K562 (cell line): ENCODE data around the gene DISP1. TPM values are rescaled to one million over a fixed set of nuclear protein-coding genes. Genes with fewer than 3 reads are reported as not detected.

Source experiments
- ERF ChIP-seq: fragments of 450-650 bp; formaldehyde crosslinking; IDR thresholded peaks from 2 replicates; pipeline ENCODE4 v1.4.0; 2020; ENCODE audit warnings: mild to moderate bottlenecking, mixed read lengths
- HNRNPH1 ChIP-seq: fragments of 200-400 bp; formaldehyde crosslinking; optimal IDR thresholded peaks from 2 replicates; pipeline ENCODE3; 2017; ENCODE audit warnings: low read depth, mild to moderate bottlenecking, low read length, moderate library complexity
- L3MBTL2 ChIP-seq: fragments of 450-650 bp; IDR thresholded peaks from 2 replicates; pipeline ENCODE4 v1.6.1; 2016; ENCODE audit warnings: mild to moderate bottlenecking, moderate library complexity
- MEIS2 ChIP-seq: fragments of 450-650 bp; IDR thresholded peaks from 2 replicates; pipeline ENCODE4 v1.6.1; 2014; ENCODE audit warnings: mild to moderate bottlenecking; ENCODE audit not compliant: partially characterized antibody
- MNT ChIP-seq, 2 experiments: fragments of 450-650 bp; conservative IDR thresholded peaks; 2 replicates each; pipeline ENCODE4 v1.6.1; 2017; ENCODE audit warnings: mild to moderate bottlenecking in 2 of 2, moderate library complexity in 2 of 2
- NR2C2 ChIP-seq, 2 experiments: fragments of 200-800 bp in 1 of 2; sonication (Bioruptor generic) in 1 of 2; sonication (generic) in 1 of 2; formaldehyde crosslinking in 1 of 2; IDR thresholded peaks; 2 replicates each; pipeline versions ENCODE4 v1.6.1 to v1.8.0; 2016 to 2022; ENCODE audit warnings: mild to moderate bottlenecking in 1 of 2, missing compliant biosample characterization in 1 of 2, missing genetic modification characterization in 1 of 2, missing genetic modification reagents in 1 of 2
- RHOXF2B ChIP-seq: fragments of 250-450 bp; sonication (Bioruptor Pico); conservative IDR thresholded peaks from 2 replicates; pipeline ENCODE4 v1.5.1; 2021
- SMAD1 ChIP-seq: fragments of 150-350 bp; IDR thresholded peaks from 2 replicates; pipeline ENCODE4 v1.6.1; 2014; ENCODE audit warnings: low read length, low read depth; ENCODE audit not compliant: partially characterized antibody
- U2AF2 ChIP-seq: fragments of 200-400 bp; formaldehyde crosslinking; optimal IDR thresholded peaks from 2 replicates; pipeline ENCODE3; 2017; ENCODE audit warnings: low read depth, mild to moderate bottlenecking, low read length
- WHSC1 ChIP-seq: IDR thresholded peaks from one replicate; pipeline ENCODE4 v1.6.1; 2012; ENCODE audit warnings: low read length, control low read depth, inconsistent platforms
- YY1 ChIP-seq, 3 experiments: IDR thresholded peaks; 2 replicates each; pipeline ENCODE4 v1.6.1; 2011; ENCODE audit warnings: low read length in 2 of 3, mild to moderate bottlenecking in 2 of 3, moderate library complexity in 2 of 3, borderline replicate concordance in 1 of 3, control low read depth in 1 of 3, low read depth in 1 of 3; ENCODE audit not compliant: insufficient read depth in 3 of 3, insufficient replicate concordance in 2 of 3, control insufficient read depth in 1 of 3, insufficient read length in 1 of 3; ENCODE audit errors: extremely low read depth in 1 of 3
- ZBTB43 ChIP-seq: sonication (generic); formaldehyde crosslinking; IDR thresholded peaks from 2 replicates; pipeline ENCODE4 v1.8.0; 2023; ENCODE audit warnings: mild to moderate bottlenecking, missing genetic modification reagents
- ZEB2 ChIP-seq: fragments of 450-650 bp; IDR thresholded peaks from 2 replicates; pipeline ENCODE4 v1.6.1; 2016
- ZNF253 ChIP-seq: fragments of 250-450 bp; sonication (Bioruptor Pico); conservative IDR thresholded peaks from 2 replicates; pipeline ENCODE4 v1.6.1; 2021; ENCODE audit warnings: mild to moderate bottlenecking
- ZNF589 ChIP-seq: fragments of 200-800 bp; sonication (Bioruptor generic); IDR thresholded peaks from 2 replicates; pipeline ENCODE4 v1.6.1; 2016; ENCODE audit warnings: low read depth, missing genetic modification characterization, missing compliant biosample characterization
- ZNF644 ChIP-seq: fragments of 200-800 bp; sonication (Bioruptor generic); IDR thresholded peaks from 2 replicates; pipeline ENCODE4 v1.6.1; 2016; ENCODE audit warnings: low read depth, missing genetic modification characterization, missing compliant biosample characterization
- polyA plus RNA-seq, 8 experiments: library from polyadenylated mRNA; depleted of rRNA in 4 of 8; stranded (reverse) in 5 of 8; unstranded in 3 of 8; fragments of >200 nt; fragmentation: Nextera tagmentation in 2 of 8; fragmentation: Illumina TruSeq in 1 of 8; extraction: Ambion mirVana in 2 of 8; extraction: Trizol in 1 of 8; gene quantifications; 2 replicates each; pipeline versions ENCODE4 v1.2.1 to v1.2.3, GENCODE V29; 2011 to 2014; ENCODE audit warnings: inconsistent platforms in 1 of 8, missing spikeins in 1 of 8
- total RNA-seq, 7 experiments: library from RNA; depleted of rRNA in 6 of 7; stranded (reverse); fragments of >200 nt in 6 of 7; fragmentation: Illumina TruSeq in 2 of 7; extraction: Trizol in 2 of 7; gene quantifications; 2 replicates each; pipeline versions ENCODE4 v1.2.1 to v1.2.3, GENCODE V29; 2011 to 2021; ENCODE audit warnings: low replicate concordance in 1 of 7
- TF ChIP-seq, protein P1 (sequence below): fragments of 150-350 bp; conservative IDR thresholded peaks from 2 replicates; pipeline ENCODE4 v1.6.1; 2014; ENCODE audit warnings: low read length
- TF ChIP-seq, protein P2 (sequence below): fragments of 250-450 bp; sonication (Bioruptor Pico); IDR thresholded peaks from 2 replicates; pipeline ENCODE4 v1.5.0; 2021

Gene DISP1
- total and polyA plus RNA-seq, 9 of the 15 experiments (the other 6 are each of a cell fraction or from before 2014, with no cell fraction given), result 0.02 to 0.35 (median 0.04) TPM; not detected in 2

- TF ChIP-seq, protein P1, sequence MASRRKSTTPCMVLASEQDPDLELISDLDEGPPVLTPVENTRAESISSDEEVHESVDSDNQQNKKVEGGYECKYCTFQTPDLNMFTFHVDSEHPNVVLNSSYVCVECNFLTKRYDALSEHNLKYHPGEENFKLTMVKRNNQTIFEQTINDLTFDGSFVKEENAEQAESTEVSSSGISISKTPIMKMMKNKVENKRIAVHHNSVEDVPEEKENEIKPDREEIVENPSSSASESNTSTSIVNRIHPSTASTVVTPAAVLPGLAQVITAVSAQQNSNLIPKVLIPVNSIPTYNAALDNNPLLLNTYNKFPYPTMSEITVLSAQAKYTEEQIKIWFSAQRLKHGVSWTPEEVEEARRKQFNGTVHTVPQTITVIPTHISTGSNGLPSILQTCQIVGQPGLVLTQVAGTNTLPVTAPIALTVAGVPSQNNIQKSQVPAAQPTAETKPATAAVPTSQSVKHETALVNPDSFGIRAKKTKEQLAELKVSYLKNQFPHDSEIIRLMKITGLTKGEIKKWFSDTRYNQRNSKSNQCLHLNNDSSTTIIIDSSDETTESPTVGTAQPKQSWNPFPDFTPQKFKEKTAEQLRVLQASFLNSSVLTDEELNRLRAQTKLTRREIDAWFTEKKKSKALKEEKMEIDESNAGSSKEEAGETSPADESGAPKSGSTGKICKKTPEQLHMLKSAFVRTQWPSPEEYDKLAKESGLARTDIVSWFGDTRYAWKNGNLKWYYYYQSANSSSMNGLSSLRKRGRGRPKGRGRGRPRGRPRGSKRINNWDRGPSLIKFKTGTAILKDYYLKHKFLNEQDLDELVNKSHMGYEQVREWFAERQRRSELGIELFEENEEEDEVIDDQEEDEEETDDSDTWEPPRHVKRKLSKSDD, result no peak
- TF ChIP-seq ZNF253 (CRISPR knock-in tag), result no peak
- TF ChIP-seq RHOXF2B (CRISPR knock-in tag), result no peak
- TF ChIP-seq YY1 (IDR thresholded peaks at IDR 0.05; ENCODE audit: borderline replicate concordance in 1 of 3, control insufficient read depth in 1 of 3, extremely low read depth in 1 of 3, insufficient read depth in 3 of 3, insufficient read length in 1 of 3, insufficient replicate concordance in 2 of 3, low read depth in 1 of 3, low read length in 2 of 3), result no peak
- no peak for TF ChIP-seq SMAD1
- TF ChIP-seq WHSC1, result no peak
- TF ChIP-seq ZNF589, result no peak
- no peak for TF ChIP-seq NR2C2 (CRISPR knock-in tag; IDR thresholded peaks at IDR 0.05)
- TF ChIP-seq NR2C2 (tag; IDR thresholded peaks at IDR 0.05), result peak; percentile 53; the same call in 1 of the 2 replicates
- TF ChIP-seq U2AF2, result no peak
- no peak for TF ChIP-seq MNT (conservative IDR thresholded peaks at IDR 0.05)
- TF ChIP-seq HNRNPH1, result no peak
- 0 out of 2 replicates have a peak, but pooled peaks have one; percentile 23 for TF ChIP-seq ZEB2
- TF ChIP-seq, protein P2, sequence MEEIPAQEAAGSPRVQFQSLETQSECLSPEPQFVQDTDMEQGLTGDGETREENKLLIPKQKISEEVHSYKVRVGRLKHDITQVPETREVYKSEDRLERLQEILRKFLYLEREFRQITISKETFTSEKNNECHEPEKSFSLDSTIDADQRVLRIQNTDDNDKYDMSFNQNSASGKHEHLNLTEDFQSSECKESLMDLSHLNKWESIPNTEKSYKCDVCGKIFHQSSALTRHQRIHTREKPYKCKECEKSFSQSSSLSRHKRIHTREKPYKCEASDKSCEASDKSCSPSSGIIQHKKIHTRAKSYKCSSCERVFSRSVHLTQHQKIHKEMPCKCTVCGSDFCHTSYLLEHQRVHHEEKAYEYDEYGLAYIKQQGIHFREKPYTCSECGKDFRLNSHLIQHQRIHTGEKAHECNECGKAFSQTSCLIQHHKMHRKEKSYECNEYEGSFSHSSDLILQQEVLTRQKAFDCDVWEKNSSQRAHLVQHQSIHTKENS (CRISPR knock-in tag), result no peak
- TF ChIP-seq MEIS2, result peak; percentile 67
- no peak for TF ChIP-seq ZBTB43 (CRISPR knock-in tag)
- TF ChIP-seq L3MBTL2, result peak; percentile 33; the same call in 1 of the 2 replicates
- TF ChIP-seq ERF, result no peak
- TF ChIP-seq ZNF644 (tag), result no peak
Measured at GRCh38 chr1:222814536-222815439, at the start of gene DISP1 (continued).
